GM10847 (cell line): Measurements from ENCODE around the gene EDARADD.

ENCODE experiments used
- POLR2A ChIP-seq: IDR thresholded peaks from 2 replicates; pipeline ENCODE4 v1.6.1; 2011; ENCODE audit not compliant: insufficient read length; ENCODE audit errors: extremely low read depth

Gene EDARADD

GRCh38 chr1:236413688-236414087, 19.6 kb downstream of the EDARADD start:
- TF ChIP-seq POLR2A: no peak

- no peak for TF ChIP-seq POLR2A
These were observed 22.1 kb downstream of the EDARADD start for GRCh38 chr1:236416165-236416564.

GRCh38 chr1:236417336-236417735, 23.2 kb downstream of the EDARADD start:
- TF ChIP-seq POLR2A: no peak

GRCh38 chr1:236419502-236419901, 25.4 kb downstream of the EDARADD start:
- TF ChIP-seq POLR2A: no peak

- no peak for TF ChIP-seq POLR2A
These were observed 26.9 kb downstream of the EDARADD start for GRCh38 chr1:236421022-236421421.

GRCh38 chr1:236421850-236422516, 27.9 kb downstream of the EDARADD start:
- no peak for TF ChIP-seq POLR2A

GRCh38 chr1:236422517-236422876, 28.4 kb downstream of the EDARADD start:
- no peak for TF ChIP-seq POLR2A

GRCh38 chr1:236425031-236425663, 31.1 kb downstream of the EDARADD start:
- TF ChIP-seq POLR2A: no peak

- TF ChIP-seq POLR2A: no peak
These were observed 32.1 kb downstream of the EDARADD start for GRCh38 chr1:236426215-236426614.

GRCh38 chr1:236429715-236430274, 35.7 kb downstream of the EDARADD start:
- no peak for TF ChIP-seq POLR2A

GRCh38 chr1:236433819-236434315, 39.8 kb downstream of the EDARADD start:
- TF ChIP-seq POLR2A: no peak

GRCh38 chr1:236438614-236439013, 44.5 kb downstream of the EDARADD start:
- no peak for TF ChIP-seq POLR2A

GRCh38 chr1:236440373-236440772, 46.3 kb downstream of the EDARADD start:
- TF ChIP-seq POLR2A: no peak

GRCh38 chr1:236450779-236451178, 56.7 kb downstream of the EDARADD start:
- TF ChIP-seq POLR2A: no peak

- no peak for TF ChIP-seq POLR2A
These were observed 57.8 kb downstream of the EDARADD start for GRCh38 chr1:236451796-236452373.

- no peak for TF ChIP-seq POLR2A
These were observed 61.2 kb downstream of the EDARADD start for GRCh38 chr1:236455243-236455642.
